AML-193 (cell line): ENCODE measurements around the gene UVSSA.

Experiments used
- DNase-seq, 2 experiments: peaks; one replicate each; lab custom pipeline; 2025; lab: John Stamatoyannopoulos, UW

UVSSA gene

GRCh38 chr4:1348746-1349145 lies 1.7 kb downstream of the UVSSA start:
- no peak for DNase-seq

GRCh38 chr4:1349359-1350168 lies 2.6 kb downstream of the UVSSA start:
- DNase-seq, result no peak

GRCh38 chr4:1350169-1350520 lies 3.1 kb downstream of the UVSSA start:
- DNase-seq, result no peak

- peak; percentile 52 to 57 for DNase-seq
These were observed 5.0 kb downstream of the UVSSA start for GRCh38 chr4:1351854-1352566.

GRCh38 chr4:1352567-1352900 lies 5.5 kb downstream of the UVSSA start:
- no peak for DNase-seq

- no peak for DNase-seq
These were observed 6.4 kb downstream of the UVSSA start for GRCh38 chr4:1353186-1354055.

GRCh38 chr4:1354136-1354982 lies 7.4 kb downstream of the UVSSA start:
- no peak for DNase-seq

GRCh38 chr4:1354983-1355275 lies 7.9 kb downstream of the UVSSA start:
- DNase-seq, result no peak

- DNase-seq, result no peak
These were observed 8.4 kb downstream of the UVSSA start for GRCh38 chr4:1355378-1355777.

GRCh38 chr4:1356181-1356998 lies 9.4 kb downstream of the UVSSA start:
- peak; percentile 2 to 8 for DNase-seq

GRCh38 chr4:1357356-1358248 lies 10.6 kb downstream of the UVSSA start:
- no peak for DNase-seq

GRCh38 chr4:1358421-1359143 lies 11.6 kb downstream of the UVSSA start:
- no peak for DNase-seq

GRCh38 chr4:1359144-1359501 lies 12.1 kb downstream of the UVSSA start:
- no peak for DNase-seq

- no peak for DNase-seq
These were observed 13.0 kb downstream of the UVSSA start for GRCh38 chr4:1359976-1360375.

GRCh38 chr4:1360423-1361283 lies 13.6 kb downstream of the UVSSA start:
- no peak for DNase-seq

- no peak for DNase-seq
These were observed 14.4 kb downstream of the UVSSA start for GRCh38 chr4:1361431-1361830.

GRCh38 chr4:1362046-1362445 lies 15.0 kb downstream of the UVSSA start:
- no peak for DNase-seq

GRCh38 chr4:1362521-1362920 lies 15.5 kb downstream of the UVSSA start:
- DNase-seq, result no peak

GRCh38 chr4:1363513-1363912 lies 16.5 kb downstream of the UVSSA start:
- DNase-seq, result no peak
